SJSA1 (cell line): ENCODE data around the gene RNF213. TPM values are rescaled to one million over a fixed set of nuclear protein-coding genes. Genes with fewer than 3 reads are reported as not detected.
"Not testable (repeated sequence)": the region's sequence is repeated elsewhere in the genome, so short reads cannot be mapped to it uniquely, and the experiment has no call there.

Source experiments
- DNase-seq, 2 experiments: peaks; one replicate each; pipeline ENCODE4 v3.0.0-alpha.2; 2015 to 2020; ENCODE audit warnings: low spot score in 2 of 2, low read depth in 1 of 2
- H3K27ac ChIP-seq: fragments of 250-450 bp; sonication (Bioruptor Pico); 2 replicates; pipeline ENCODE4 v1.5.1; 2020; ENCODE audit warnings: mild to moderate bottlenecking, moderate library complexity
- H3K27me3 ChIP-seq: fragments of 250-450 bp; sonication (Bioruptor Pico); replicated peaks from 2 replicates; pipeline ENCODE4 v1.5.1; 2020; ENCODE audit warnings: mild to moderate bottlenecking, moderate library complexity
- H3K36me3 ChIP-seq: fragments of 250-450 bp; sonication (Bioruptor Pico); 2 replicates; pipeline ENCODE4 v1.5.1; 2020; ENCODE audit warnings: mild to moderate bottlenecking
- H3K4me1 ChIP-seq: fragments of 250-450 bp; sonication (Bioruptor Pico); replicated peaks from 2 replicates; pipeline ENCODE4 v1.6.1; 2021; ENCODE audit warnings: mild to moderate bottlenecking
- H3K4me3 ChIP-seq: fragments of 250-450 bp; sonication (Bioruptor Pico); 2 replicates; pipeline ENCODE4 v1.5.1; 2020; ENCODE audit warnings: mild to moderate bottlenecking
- H3K9me3 ChIP-seq: fragments of 250-450 bp; sonication (Bioruptor Pico); replicated peaks from 2 replicates; pipeline ENCODE4 v1.5.1; 2020; ENCODE audit warnings: mild to moderate bottlenecking
- total RNA-seq: library from RNA; depleted of rRNA; stranded (reverse); fragments of >200 nt; shearing (Covaris generic); gene quantifications from 2 replicates; pipeline ENCODE4 v1.2.3, GENCODE V29; 2014

RNF213 gene
- total RNA-seq, 1 experiment from 2014 or later = 49.8 TPM

DNA sequence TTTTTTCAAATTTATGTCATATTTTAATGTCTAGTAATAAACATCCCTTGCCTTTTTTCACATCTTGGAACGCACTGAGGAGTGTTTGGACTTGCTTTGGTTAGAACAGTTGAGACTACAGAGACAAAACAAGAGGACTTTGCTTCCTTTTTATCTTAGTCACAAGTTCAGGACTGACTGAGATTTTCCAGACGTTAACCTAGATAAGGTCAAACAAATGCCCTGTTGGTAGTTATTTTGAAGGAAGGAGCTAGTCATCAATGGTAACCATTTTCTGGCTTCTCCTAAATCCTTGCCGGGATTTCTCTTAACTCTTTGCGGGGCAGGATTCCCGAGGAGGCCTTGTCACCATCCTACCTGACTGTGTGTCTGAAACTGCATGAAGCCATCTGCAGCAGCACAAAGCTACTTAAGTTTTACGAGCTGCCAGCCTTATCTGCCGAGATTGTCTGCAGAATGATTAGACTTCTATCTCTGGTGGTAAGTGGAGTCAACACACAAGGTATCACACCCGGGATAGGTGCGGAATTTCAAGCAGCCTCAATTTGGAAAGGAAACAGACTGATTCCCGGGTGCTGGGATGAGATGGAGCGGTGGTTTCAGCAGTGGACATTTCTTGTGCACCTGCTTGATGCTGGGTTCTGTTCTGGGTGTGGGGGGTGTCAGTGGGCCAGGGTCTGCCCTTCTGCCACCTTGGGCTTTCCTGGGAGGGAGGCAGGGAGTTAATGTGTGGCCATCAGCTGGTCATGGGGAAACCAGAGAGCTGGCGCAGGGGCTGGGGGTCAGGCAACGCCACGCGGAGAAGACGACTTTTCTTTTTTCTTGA lies 48.3 kb downstream of the RNF213 start:
- Histone ChIP-seq H3K27ac (no peak overlapping the region), H3K27me3 (no peaks in the 10 kb centered on the region), H3K9me3 (no peaks in the 10 kb centered on the region; the same call in 1 of the 2 replicates), H3K36me3 (peaks cover 90% of the 10 kb centered on the region), H3K4me3 (no peak overlapping the region), H3K4me1 (no peaks in the 10 kb centered on the region)
- DNase-seq = no peak

DNA sequence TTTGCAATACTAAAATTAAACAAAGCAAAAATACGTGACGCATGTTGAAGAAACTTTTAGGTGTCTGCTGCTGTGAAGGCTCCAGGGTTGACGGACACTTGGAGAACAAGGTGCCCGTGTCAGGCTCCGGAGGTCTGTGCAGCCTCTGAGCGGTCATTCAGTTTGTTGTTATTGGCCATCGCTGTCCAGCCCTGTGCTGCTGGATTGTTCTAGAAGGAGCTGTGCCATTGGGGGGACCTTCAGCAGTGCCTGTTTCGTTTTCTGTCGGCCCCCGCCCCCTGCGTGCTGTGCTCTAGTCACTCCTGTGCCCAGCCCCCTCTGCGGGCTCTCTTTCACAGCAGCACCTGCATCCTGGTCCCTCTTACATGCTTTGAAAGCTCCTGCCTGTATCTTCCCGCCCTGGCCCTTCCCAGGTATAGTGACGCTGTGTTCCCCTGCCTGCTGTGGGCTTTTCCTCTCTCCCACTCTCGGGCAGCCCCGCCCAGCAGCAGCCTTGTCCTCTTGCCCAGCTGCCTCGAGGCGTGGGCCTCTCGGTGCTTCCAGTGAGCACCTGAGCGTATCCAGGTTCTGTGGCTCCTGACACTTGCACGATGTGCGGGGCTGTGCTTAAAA lies 50.7 kb downstream of the RNF213 start:
- Histone ChIP-seq H3K9me3 (no peaks in the 10 kb centered on the region; the same call in 1 of the 2 replicates), H3K36me3 (peaks cover 73% of the 10 kb centered on the region), H3K27ac (no peak overlapping the region), H3K27me3 (no peaks in the 10 kb centered on the region), H3K4me3 (no peak overlapping the region), H3K4me1 (no peaks in the 10 kb centered on the region)
- no peak for DNase-seq

DNA sequence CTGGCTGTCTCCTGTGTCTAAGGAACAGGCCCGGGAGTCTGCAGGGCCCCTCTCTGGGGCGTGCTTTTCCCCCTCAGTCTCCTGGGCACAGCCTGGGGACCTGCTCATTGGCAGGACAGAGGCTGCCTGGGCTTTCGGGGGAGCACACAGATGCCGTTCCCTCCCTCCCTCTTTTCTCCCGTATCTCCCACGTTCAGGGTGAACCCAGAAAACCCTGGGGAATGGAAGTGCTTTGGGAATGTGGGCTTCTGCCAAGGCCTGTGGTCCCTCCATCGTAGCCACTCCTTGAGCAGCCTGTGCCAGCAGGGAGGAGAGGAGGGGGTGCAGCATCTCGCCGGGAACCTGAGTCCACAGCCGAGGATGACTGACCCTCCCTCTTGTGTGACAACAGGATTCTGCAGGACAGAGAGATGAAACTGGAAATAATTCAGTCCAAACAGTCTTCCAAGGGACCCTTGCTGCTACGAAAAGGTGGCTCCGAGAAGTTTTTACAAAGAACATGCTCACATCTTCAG lies 52.0 kb downstream of the RNF213 start:
- H3K27me3 ChIP-seq = no peaks in the 10 kb centered on the region
- no peak overlapping the region for H3K4me3 ChIP-seq
- H3K27ac ChIP-seq = no peak overlapping the region
- H3K4me1 ChIP-seq = no peaks in the 10 kb centered on the region
- DNase-seq = no peak
- H3K9me3 ChIP-seq = no peaks in the 10 kb centered on the region; the same call in 1 of the 2 replicates
- H3K36me3 ChIP-seq = peaks cover 73% of the 10 kb centered on the region

DNA sequence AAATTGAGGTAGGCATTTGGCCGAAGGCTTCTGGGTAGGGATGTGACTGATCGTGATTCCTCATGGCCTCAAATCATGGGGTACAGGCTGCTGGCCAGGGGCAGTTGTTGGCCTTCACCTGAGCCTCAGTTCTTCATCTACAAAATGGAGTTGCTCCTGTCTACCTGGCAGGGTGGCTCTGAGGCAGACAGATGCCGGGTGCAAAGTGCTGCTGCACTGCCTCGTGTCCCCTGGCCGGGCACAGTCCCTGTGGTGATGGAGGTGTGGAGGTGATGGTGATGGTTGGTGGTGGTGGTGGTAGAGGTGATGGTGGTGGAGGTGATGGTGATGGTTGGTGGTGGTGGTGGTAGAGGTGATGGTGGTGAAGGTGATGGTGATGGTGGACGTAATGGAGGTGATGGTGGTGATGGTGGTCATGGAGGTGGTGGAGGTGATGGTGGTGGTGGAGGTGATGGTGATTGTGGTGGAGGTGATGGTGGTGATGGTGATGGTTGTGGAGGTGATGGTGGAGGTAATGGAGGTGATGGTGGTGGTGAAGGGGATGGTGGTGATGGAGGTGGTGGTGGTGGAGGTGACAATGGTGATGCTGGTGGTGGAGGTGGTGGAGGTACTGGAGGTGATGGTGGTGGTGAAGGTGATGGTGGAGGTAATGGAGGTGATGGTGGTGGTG lies 52.6 kb downstream of the RNF213 start:
- Histone ChIP-seq H3K4me1 (no peaks in the 10 kb centered on the region), H3K27me3 (no peaks in the 10 kb centered on the region), H3K27ac (no peak overlapping the region), H3K4me3 (no peak overlapping the region), H3K9me3 (no peaks in the 10 kb centered on the region; the same call in 1 of the 2 replicates), H3K36me3 (peaks cover 73% of the 10 kb centered on the region)
- no peak for DNase-seq

DNA sequence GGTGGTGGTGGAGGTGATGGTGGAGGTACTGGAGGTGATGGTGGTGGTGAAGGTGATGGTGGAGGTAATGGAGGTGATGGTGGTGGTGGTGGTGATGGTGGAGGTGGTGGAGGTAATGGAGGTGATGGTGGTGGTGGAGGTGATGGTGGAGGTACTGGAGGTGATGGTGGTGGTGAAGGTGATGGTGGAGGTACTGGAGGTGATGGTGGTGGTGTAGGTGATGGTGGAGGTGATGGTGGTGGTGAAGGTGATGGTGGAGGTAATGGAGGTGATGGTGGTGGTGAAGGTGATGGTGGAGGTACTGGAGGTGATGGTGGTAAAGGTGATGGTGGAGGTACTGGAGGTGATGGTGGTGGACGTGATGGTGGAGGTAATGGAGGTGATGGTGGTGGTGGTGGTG lies 53.3 kb downstream of the RNF213 start:
- not testable (repeated sequence) for H3K4me3 ChIP-seq, H3K27me3 ChIP-seq, H3K4me1 ChIP-seq, H3K27ac ChIP-seq, DNase-seq, H3K9me3 ChIP-seq
- H3K36me3 ChIP-seq = peaks cover 73% of the 10 kb centered on the region

DNA sequence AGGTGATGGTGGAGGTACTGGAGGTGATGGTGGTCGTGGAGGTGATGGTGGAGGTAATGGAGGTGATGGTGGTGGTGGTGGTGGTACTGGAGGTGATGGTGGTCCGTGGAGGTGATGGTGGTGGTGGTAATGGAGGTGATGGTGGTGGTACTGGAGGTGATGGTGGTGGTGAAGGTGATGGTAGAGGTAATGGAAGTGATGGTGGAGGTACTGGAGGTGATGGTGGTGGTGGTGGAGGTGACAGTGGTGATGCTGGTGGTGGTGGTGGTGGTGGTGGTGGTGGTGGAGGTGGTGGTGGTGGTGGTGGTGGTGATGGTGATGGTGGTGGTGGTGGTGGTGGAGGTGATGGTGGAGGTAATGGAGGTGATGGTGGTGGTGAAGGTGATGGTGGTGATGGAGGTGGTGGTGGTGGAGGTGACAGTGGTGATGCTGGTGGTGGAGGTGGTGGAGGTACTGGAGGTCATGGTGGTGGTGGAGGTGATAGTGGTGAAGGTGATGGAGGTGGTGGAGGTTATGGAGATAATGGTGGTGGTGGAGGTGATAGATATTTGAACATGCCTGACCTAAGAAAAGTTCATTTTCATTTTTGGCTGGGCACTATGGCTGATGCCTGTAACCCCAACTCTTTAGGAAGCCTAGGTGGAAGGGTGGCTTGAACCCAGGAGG lies 55.0 kb downstream of the RNF213 start:
- Histone ChIP-seq H3K4me1 (0 out of 2 replicates have a peak, but pooled peaks cover 6% of the 10 kb centered on the region), H3K4me3 (no peak overlapping the region), H3K9me3 (no peaks in the 10 kb centered on the region; the same call in 1 of the 2 replicates), H3K27me3 (no peaks in the 10 kb centered on the region), H3K27ac (no peak overlapping the region), H3K36me3 (peaks cover 73% of the 10 kb centered on the region)
- no peak for DNase-seq

DNA sequence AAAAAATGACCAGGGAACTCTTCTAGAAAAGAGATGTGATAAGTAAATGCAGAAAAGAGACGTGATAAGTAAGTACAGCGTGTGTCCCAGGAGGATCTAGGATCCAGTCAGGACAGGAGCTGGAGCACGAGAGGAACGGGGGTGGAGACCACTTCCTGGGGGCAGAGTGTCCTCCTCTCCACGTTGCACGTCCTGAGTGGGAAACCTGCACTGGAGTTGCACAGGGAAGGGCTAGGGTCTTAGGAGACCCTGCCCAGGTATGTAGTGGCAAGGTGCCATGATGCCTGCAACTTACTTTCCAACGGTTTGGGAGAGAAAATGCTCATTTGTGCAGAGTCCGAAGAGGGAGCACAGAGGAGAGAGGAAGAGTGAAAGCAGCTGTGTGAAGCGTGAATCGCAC lies 55.8 kb downstream of the RNF213 start:
- no peaks in the 10 kb centered on the region for H3K27me3 ChIP-seq
- H3K9me3 ChIP-seq = no peaks in the 10 kb centered on the region; the same call in 1 of the 2 replicates
- H3K27ac ChIP-seq = no peak overlapping the region
- H3K4me1 ChIP-seq = 0 out of 2 replicates have a peak, but pooled peaks cover 6% of the 10 kb centered on the region
- no peak overlapping the region for H3K4me3 ChIP-seq
- peaks cover 73% of the 10 kb centered on the region for H3K36me3 ChIP-seq
- DNase-seq = no peak

DNA sequence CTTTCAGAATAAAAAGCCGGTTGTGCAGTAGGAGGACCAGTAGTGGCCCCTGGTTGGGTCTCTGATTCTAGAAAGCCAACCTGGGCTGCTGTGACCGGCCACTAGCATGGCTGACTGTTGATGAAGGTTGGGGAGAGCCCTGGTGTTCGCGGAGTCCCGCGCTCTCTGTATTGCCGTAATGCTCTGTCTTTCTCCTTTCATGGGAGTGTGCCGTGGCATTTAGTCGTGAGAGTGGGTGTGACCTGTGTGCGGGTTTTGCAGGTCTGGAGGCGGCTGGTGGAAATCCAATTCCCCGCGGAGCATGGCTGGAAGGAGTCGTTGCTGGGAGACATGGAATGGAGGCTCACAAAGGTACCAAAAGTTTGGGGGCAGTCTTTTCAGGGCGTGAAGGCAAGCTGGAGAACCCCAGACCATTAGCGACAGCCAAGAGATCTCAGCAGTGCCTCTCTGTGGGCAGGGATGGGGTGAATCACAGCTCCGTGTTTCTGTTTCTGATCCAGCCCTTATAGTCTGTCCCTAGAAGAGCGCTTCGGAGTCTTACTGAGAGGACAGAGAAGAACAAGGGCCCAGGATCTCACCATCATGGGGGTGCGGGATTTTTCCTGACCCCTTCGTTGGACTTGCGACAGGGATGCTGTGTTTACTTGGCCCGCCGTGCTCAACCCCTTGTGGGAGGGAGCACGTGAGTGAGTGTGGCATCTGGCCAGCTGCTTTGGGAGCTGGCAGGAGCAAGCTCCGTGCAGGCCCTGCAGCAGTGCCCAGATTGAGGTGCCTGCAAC lies 56.5 kb downstream of the RNF213 start:
- H3K4me3 ChIP-seq = no peak overlapping the region
- peaks cover 70% of the 10 kb centered on the region for H3K36me3 ChIP-seq
- no peaks in the 10 kb centered on the region; the same call in 1 of the 2 replicates for H3K9me3 ChIP-seq
- H3K27me3 ChIP-seq = no peaks in the 10 kb centered on the region
- 0 out of 2 replicates have a peak, but pooled peaks cover 6% of the 10 kb centered on the region for H3K4me1 ChIP-seq
- H3K27ac ChIP-seq = no peak overlapping the region
- no peak for DNase-seq

DNA sequence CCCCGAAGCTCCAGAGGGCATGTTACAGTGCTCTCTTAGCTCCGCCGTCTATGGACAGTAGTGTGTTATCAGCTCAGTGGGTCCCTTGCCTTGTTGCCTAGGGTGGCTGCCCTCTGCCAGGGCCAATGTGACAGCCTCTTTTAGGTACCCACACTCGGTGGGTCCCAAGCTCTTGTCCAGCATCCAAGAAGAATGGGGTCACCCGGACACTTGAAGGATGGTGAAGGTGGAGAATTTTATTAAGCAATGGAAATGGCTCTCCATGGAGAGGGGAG lies 57.0 kb downstream of the RNF213 start:
- Histone ChIP-seq H3K36me3 (peaks cover 72% of the 10 kb centered on the region), H3K4me3 (no peak overlapping the region), H3K9me3 (no peaks in the 10 kb centered on the region; the same call in 1 of the 2 replicates), H3K27ac (no peak overlapping the region), H3K27me3 (no peaks in the 10 kb centered on the region), H3K4me1 (0 out of 2 replicates have a peak, but pooled peaks cover 6% of the 10 kb centered on the region)
- DNase-seq = no peak

DNA sequence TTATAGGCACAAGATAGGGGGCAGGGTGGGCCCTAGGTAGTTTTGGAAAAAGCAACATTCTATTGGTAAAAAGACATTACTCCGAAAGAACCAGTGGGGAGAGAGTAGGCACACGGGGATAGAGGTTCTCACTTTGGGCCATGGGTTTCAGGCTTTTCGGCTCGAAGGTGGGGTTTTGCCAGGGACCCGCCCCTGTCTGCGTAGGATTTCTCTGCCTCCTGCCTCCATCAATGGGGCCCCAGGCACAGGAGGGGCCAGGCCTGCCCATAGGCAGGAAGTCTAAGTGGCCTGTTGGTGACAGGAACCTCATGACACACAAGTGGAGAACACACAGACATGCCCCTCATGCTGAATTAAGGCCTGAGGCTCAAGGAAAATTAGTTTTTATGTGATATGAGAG lies 57.5 kb downstream of the RNF213 start:
- no peak overlapping the region for H3K27ac ChIP-seq
- no peaks in the 10 kb centered on the region for H3K27me3 ChIP-seq
- H3K4me3 ChIP-seq = no peak overlapping the region
- H3K4me1 ChIP-seq = 0 out of 2 replicates have a peak, but pooled peaks cover 6% of the 10 kb centered on the region
- no peak for DNase-seq
- peaks cover 3% of the 10 kb centered on the region for H3K9me3 ChIP-seq
- peaks cover 72% of the 10 kb centered on the region for H3K36me3 ChIP-seq

DNA sequence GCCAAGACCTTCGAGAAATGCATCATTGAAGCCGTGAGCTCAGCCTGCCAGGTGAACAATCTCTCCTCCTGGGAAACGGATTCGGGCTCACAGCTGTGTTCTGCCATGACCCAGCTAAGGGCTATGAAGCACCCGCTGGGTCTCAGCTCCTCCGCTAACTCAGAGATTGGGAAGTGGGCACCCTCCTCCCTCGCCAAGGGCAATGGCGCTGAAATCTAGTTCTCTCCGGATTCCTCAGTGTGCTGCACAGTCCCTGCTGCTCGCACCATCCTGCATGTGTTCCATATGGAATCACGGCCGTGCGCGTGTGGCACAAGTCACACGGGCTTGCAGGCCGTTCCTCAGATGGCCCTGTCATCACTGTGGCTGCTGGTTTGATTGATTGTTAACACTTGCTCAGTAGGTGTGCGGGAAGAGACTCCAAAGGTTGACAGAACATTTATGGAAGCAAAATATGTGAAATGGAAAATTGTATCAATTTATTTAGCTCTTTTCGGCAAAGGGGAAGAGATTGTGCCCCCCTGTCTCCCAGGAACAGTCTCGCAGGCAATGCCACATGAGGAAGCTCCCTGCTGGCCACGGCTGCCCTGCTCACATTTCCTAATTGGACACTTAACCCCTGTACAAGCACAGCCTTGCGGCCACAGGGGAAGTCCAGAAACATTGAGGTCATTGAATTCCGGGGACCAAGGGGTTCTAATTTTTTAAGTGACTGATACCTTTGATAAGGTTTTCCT lies 58.8 kb downstream of the RNF213 start:
- no peak overlapping the region for H3K4me3 ChIP-seq
- H3K9me3 ChIP-seq = peaks cover 3% of the 10 kb centered on the region; the same call in 1 of the 2 replicates
- H3K27ac ChIP-seq = peak overlapping the region; percentile 3; the same call in 1 of the 2 replicates
- peaks cover 70% of the 10 kb centered on the region for H3K36me3 ChIP-seq
- H3K27me3 ChIP-seq = no peaks in the 10 kb centered on the region
- 0 out of 2 replicates have a peak, but pooled peaks cover 6% of the 10 kb centered on the region for H3K4me1 ChIP-seq
- no peak for DNase-seq

DNA sequence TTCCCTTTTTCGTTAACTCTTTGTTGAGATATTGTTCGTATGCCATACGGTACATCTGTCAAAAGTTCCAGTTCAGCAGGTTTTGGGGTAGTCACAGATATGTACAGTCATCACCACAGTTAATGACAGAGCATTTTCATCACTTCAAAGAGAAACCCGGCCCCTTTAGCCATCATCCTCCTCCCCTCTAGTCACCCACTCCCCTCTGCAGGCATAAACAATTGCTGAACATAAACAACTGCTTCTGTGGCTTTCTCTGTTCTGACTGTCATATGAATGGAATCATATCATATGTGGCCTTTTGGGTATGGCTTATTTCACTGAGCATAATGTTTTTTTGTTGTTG lies 59.3 kb downstream of the RNF213 start:
- Histone ChIP-seq H3K27ac (peak overlapping the region; percentile 3; the same call in 1 of the 2 replicates), H3K9me3 (peaks cover 3% of the 10 kb centered on the region; the same call in 1 of the 2 replicates), H3K4me3 (no peak overlapping the region), H3K36me3 (peaks cover 76% of the 10 kb centered on the region), H3K27me3 (no peaks in the 10 kb centered on the region), H3K4me1 (0 out of 2 replicates have a peak, but pooled peaks cover 6% of the 10 kb centered on the region)
- DNase-seq = peak in 1 of 2 experiments; percentile 35
